Upper lobe of left lung (tissue), 4 donors: ENCODE measurements around the gene NIPBL.

Source experiments
- CTCF ChIP-seq, 6 experiments: fragments of 450-650 bp in 4 of 6; fragments of 200-600 bp in 2 of 6; sonication (generic) in 2 of 6; IDR thresholded peaks; one replicate each; pipeline ENCODE4 v1.5.1; 2016 to 2019; ENCODE audit warnings: antibody characterized with exemption in 6 of 6
- POLR2A ChIP-seq, 4 donors: fragments of 450-650 bp; IDR thresholded peaks; one replicate each; pipeline ENCODE4 v1.5.1; 2016 to 2017; ENCODE audit warnings: antibody characterized with exemption in 4 of 4, mild to moderate bottlenecking in 2 of 4

- TF ChIP-seq CTCF (IDR thresholded peaks at IDR 0.05) (no peak), POLR2A (IDR thresholded peaks at IDR 0.05) (no peak)
Measured at GRCh38 chr5:36982146-36982545, 105.6 kb downstream of the NIPBL start.
